ENCODE data around the gene CAPRIN2. TPM values are rescaled to one million over a fixed set of nuclear protein-coding genes. Genes with fewer than 3 reads are reported as not detected.

Gene CAPRIN2
- total RNA-seq, 1 experiment from 2014 or later, result 29.5 TPM

- Histone ChIP-seq H3F3A (ENCODE audit: insufficient read depth, low read depth) (no peaks in the 10 kb centered on the region), H4K20me1 (ENCODE audit: insufficient read depth) (no peaks in the 10 kb centered on the region), H3K9me3 (ENCODE audit: insufficient read depth, low read depth) (no peaks in the 10 kb centered on the region), H3K9me2 (ENCODE audit: insufficient read depth) (no peaks in the 10 kb centered on the region), H3K79me2 (ENCODE audit: low read depth) (no peaks in the 10 kb centered on the region), H2AFZ (no peak overlapping the region), H3K27me3 (ENCODE audit: insufficient read depth, low read depth) (no peaks in the 10 kb centered on the region), H3K4me3 (no peak overlapping the region), H3K4me2 (no peak overlapping the region), H3K27ac (no peak overlapping the region), H3K4me1 (replicated peaks; ENCODE audit: insufficient read depth) (no peaks in the 10 kb centered on the region), H3K36me3 (ENCODE audit: low read depth) (no peaks in the 10 kb centered on the region)
- BruUV-seq (replicated peaks), result no TSS peak
- CTCF ChIA-PET, result no interaction called here
- intact Hi-C loops (cut with micrococcal nuclease; ENCODE audit: unreplicated experiment), result no loop called here
- no peak for TF ChIP-seq EZH2 (IDR thresholded peaks at IDR 0.05; ENCODE audit: low read depth)
- TF ChIP-seq CTCF (conservative IDR thresholded peaks at IDR 0.05), result no peak
- POLR2A ChIA-PET (ENCODE audit: unreplicated experiment), result no interaction called here
- no peak for DNase-seq
Observed at GRCh38 chr12:30701056-30701455, 53.7 kb downstream of the CAPRIN2 start.

- H3K4me2 ChIP-seq, result no peak overlapping the region
- H2AFZ ChIP-seq, result no peak overlapping the region
- H3K27ac ChIP-seq, result no peak overlapping the region
- ChIA-PET POLR2A (ENCODE audit: unreplicated experiment) (no interaction called here), CTCF (no interaction called here)
- TF ChIP-seq CTCF (conservative IDR thresholded peaks at IDR 0.05), result no peak
- intact Hi-C loops (cut with micrococcal nuclease; ENCODE audit: unreplicated experiment), result no loop called here
- H3K36me3 ChIP-seq (ENCODE audit: low read depth), result no peaks in the 10 kb centered on the region
- H3K4me1 ChIP-seq (replicated peaks; ENCODE audit: insufficient read depth), result no peaks in the 10 kb centered on the region
- H3K9me3 ChIP-seq (ENCODE audit: insufficient read depth, low read depth), result no peaks in the 10 kb centered on the region
- H3K79me2 ChIP-seq (ENCODE audit: low read depth), result peaks cover 2% of the 10 kb centered on the region; the same call in 1 of the 2 replicates
- H3K27me3 ChIP-seq (ENCODE audit: insufficient read depth, low read depth), result no peaks in the 10 kb centered on the region
- H3K4me3 ChIP-seq, result no peak overlapping the region
- H3K9me2 ChIP-seq (ENCODE audit: insufficient read depth), result no peaks in the 10 kb centered on the region
- no TSS peak for BruUV-seq (replicated peaks)
- no peaks in the 10 kb centered on the region for H3F3A ChIP-seq (ENCODE audit: insufficient read depth, low read depth)
- no peak for DNase-seq
- no peaks in the 10 kb centered on the region for H4K20me1 ChIP-seq (ENCODE audit: insufficient read depth)
Observed at GRCh38 chr12:30700216-30700900, 54.4 kb downstream of the CAPRIN2 start.

DNA sequence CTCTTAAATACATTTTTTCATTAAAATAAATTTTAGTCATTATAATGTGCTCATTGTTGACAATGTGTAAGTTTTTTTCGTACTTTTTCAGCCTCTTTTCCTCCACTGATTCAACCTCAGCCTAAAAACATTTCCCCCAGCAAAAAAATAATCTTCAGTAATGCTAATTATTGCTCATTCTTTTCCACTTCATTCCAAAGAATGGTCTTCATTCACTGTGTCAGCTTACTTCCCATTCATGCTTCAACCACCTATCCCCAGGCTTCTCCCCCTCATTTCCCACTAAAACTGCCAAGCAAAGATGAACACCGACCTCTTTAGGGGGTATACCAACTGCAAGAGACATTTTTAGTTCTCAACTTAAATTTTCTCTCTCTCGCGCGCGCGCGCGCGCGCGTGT, 56.4 kb downstream of the CAPRIN2 start:
- no peaks in the 10 kb centered on the region for H4K20me1 ChIP-seq (ENCODE audit: insufficient read depth)
- TF ChIP-seq CTCF (conservative IDR thresholded peaks at IDR 0.05) (no peak), EZH2 (IDR thresholded peaks at IDR 0.05; ENCODE audit: low read depth) (no peak)
- no peak overlapping the region for H3K27ac ChIP-seq
- ChIA-PET CTCF (no interaction called here), POLR2A (ENCODE audit: unreplicated experiment) (no interaction called here)
- no peaks in the 10 kb centered on the region for H3F3A ChIP-seq (ENCODE audit: insufficient read depth, low read depth)
- no peak for DNase-seq
- intact Hi-C loops (cut with micrococcal nuclease; ENCODE audit: unreplicated experiment), result no loop called here
- H3K36me3 ChIP-seq (ENCODE audit: low read depth), result no peaks in the 10 kb centered on the region
- H3K4me3 ChIP-seq, result no peak overlapping the region
- no peaks in the 10 kb centered on the region for H3K27me3 ChIP-seq (ENCODE audit: insufficient read depth, low read depth)
- no peak overlapping the region for H3K4me2 ChIP-seq
- no TSS peak for BruUV-seq (replicated peaks)
- H3K4me1 ChIP-seq (replicated peaks; ENCODE audit: insufficient read depth), result peaks cover 14% of the 10 kb centered on the region
- H3K9me2 ChIP-seq (ENCODE audit: insufficient read depth), result no peaks in the 10 kb centered on the region
- H3K79me2 ChIP-seq (ENCODE audit: low read depth), result peaks cover 22% of the 10 kb centered on the region
- H2AFZ ChIP-seq, result no peak overlapping the region
- no peaks in the 10 kb centered on the region for H3K9me3 ChIP-seq (ENCODE audit: insufficient read depth, low read depth)
